GM18951 (cell line): ENCODE measurements around the gene SENP8.

Source experiments
- POLR2A ChIP-seq: IDR thresholded peaks from 4 replicates; pipeline ENCODE4 v1.6.1; 2011; ENCODE audit warnings: mild to moderate bottlenecking; ENCODE audit not compliant: insufficient read length, insufficient read depth; ENCODE audit errors: extremely low read depth
- in situ Hi-C: fragments of 300-500 bp; cut with MboI; formaldehyde crosslinking; loops from one replicate; pipeline ENCODE4 v1.12.0; 2022; ENCODE audit warnings: low sequenced_read_pairs, mixed read lengths, inconsistent platforms; ENCODE audit not compliant: unreplicated experiment

Gene SENP8

DNA sequence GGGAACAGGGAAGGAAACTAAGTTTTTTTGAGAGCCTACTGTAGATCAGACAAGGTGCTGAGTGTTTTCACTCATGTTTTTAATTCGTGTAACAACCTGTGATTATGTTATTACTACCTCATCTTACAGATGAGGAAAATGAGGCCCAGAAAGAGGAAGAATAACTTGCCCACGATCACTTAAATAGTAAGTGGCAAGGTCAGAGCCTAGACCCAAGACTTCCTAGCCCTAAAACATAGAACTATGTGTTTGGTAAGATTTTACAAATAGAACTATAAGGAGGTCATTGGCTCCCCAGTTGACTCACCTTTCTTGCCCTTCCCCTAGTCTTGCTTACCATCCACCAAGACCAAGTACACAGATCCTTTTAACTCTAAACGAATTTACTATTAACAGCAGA is 13.7 kb downstream of the SENP8 start:
- in situ Hi-C loops, result no loop called here
- TF ChIP-seq POLR2A, result no peak

DNA sequence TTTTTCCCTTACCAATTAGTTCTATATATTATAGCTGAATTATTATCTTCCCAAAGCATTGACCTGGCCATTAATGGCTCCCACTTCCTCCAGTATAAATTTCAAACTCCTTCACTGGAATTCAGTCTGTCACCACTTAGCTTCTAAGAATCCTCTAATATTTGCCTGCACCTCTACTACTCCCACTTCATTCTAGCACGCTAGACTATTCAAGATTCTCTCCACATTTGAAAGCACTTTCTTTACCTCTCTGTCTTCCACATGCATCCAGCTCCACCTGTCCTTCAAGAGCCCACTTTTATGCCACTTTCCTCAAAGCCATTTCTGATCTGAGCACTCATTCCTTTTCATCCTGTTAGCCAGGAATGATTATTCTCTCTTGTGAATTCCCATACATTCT is 15.0 kb downstream of the SENP8 start:
- in situ Hi-C loops, result no loop called here
- TF ChIP-seq POLR2A, result no peak

DNA sequence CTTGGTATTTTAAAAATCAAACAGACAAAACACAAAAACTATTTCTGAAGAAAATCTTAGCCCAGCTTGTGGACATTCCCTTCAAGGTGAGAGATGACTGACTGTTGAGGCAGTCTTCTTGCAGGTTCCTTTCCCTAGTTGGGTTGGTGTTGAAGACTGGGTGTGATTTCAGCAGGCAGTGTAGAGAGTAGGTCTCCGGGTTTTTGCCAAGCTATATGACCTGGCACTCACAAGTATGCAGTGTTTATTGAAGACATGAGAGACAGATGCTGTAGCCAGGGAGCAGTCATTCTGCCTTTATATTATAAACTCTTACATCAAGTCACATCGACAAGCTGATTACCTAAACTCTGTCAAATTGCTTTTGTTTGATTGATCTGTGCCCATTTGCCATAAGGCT is 17.5 kb downstream of the SENP8 start:
- in situ Hi-C loops, result no loop called here
- no peak for TF ChIP-seq POLR2A

DNA sequence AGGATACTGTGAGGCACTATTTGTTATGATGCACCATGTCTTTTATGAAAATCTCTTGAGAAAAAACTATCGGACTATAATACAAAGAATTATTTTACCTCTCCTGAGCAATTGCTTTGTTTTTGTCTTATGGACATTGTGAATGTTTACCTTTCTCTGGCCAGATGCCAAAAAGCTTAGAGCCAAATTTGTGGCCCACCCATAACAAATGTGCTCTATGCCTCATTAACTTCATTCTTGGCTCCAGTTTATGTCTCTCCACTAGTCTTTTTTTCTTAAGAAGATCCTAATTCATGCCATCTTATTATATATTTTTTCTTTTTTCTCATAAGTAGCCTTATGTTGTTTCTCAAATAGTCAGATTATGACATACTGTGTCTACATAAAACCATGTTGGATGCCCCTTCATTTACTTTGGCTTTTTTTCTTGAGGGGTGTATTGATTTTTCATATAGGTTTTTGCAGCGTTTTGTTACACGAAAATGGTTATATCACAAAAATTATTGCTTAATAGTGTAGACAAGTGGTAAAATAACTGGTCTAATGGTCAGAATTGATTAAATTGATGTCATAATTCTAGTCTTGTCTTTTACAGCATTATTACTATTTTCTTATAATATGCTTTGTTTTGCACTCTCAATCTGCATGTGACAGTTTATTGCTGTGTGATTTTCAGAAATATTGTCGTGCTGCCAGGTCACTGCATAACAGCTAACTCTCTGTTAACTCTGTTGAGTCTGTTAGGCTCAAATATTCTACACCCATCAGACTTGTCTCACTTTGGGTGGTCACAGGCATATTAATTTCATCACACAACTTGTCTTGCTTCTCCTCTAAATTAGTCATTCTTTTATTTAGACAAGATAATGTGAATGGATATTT is 18.2 kb downstream of the SENP8 start:
- in situ Hi-C loops, result no loop called here
- TF ChIP-seq POLR2A, result no peak

DNA sequence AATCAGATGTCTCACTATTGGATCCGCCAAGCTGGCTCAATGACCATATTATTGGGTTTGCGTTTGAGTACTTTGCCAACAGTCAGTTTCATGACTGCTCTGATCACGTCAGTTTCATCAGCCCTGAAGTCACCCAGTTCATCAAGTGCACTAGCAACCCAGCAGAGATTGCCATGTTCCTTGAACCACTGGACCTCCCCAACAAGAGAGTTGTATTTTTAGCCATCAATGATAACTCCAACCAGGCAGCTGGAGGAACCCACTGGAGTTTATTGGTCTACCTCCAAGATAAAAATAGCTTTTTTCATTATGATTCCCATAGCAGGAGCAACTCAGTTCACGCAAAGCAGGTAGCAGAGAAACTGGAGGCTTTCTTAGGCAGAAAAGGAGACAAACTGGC is 21.5 kb downstream of the SENP8 start:
- in situ Hi-C loops, result no loop called here
- no peak for TF ChIP-seq POLR2A

DNA sequence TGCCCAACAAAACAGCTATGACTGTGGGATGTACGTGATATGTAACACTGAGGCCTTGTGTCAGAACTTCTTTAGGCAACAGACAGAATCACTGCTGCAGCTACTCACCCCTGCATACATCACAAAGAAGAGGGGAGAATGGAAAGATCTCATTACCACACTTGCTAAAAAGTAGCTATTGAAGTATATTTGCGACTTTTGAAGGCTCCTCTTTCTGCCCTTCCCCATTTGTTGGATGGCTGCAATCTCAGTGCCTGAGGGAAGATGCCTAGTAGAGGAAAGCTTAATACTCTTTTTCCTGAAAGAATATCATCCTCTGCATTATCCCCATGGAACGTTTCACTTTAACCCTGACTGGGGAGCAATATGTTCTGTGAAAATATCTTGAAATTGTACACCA is 21.9 kb downstream of the SENP8 start:
- in situ Hi-C loops, result no loop called here
- no peak for TF ChIP-seq POLR2A

DNA sequence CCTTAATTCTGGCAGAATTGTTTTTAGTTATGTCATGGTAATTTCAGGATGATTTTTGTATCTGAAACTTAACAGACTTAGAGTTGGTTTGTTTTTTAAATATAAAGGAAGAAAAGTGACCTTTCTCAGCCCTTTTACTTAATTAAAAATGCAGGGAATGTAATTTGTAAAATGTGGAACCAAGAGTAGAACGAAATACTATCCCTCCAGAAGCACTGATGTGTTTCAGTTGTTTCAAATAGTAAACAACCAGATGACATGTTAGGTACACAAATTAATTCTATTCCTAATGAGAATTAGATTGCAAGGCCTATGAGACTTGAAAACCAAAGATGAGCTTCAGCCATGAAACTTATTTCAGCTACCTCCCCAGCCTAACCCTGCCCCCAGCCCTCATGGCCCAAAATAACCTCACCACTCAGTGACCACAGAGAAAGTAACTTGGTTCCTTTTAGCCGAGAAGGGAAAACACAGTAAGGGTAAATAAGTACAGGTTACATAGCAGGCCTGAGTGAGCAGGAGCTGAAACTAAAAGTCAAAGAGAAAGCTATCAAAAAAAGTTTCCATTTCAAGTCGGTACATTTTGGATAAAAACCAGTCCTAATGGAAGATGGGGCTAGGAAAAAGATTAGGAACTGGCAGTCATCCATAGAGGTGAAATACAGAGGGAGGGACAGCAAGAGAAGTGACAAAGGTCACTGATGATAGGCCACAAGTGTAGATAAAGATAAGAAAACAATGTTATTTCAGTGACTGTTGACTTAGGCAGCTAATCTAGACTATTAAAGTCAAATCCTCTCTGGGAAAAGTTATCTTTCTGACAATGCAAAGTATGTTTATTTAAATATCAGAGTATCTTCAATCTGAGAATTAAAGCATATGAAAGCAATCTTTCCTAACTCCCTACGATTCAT is 23.2 kb downstream of the SENP8 start:
- no peak for TF ChIP-seq POLR2A
- in situ Hi-C loops, result no loop called here

DNA sequence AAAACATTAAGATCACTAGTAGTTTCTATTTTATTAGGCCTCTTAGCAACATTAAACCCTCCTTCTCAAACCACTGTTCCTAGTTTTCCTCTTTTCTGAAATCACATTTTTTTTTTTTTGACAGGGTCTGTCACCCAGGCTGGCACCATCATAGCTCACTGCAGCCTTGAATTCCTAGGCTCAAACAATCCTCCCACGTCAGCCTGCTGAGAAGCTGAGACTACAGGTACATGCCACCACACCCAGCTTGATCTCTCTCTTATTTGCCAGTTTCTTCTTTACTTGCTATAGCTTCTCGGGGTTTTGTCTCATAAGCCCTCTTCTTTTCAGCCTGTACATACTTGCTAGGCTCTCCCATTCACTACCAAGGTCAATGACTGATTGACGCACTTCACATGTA is 28.0 kb downstream of the SENP8 start:
- in situ Hi-C loops, result no loop called here
- no peak for TF ChIP-seq POLR2A

DNA sequence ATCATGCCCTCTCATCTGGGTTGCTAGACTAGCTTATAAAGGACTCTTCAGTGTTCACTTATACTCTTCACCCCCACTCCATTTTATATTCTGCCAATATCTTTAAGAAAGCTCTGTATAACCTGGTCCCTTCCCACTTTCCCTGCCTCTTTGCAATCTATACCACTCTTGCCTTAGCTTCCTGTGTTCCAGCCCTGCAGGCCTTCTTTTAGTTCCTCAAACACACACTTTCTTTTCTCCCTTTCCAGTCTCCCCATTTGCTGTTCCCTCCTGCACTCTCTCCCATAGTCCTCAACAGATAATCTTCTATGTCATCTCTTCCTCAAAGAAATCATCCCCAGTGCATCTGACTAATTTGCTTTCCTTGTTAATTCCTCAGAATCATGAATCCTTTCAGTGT is 28.7 kb downstream of the SENP8 start:
- TF ChIP-seq POLR2A, result no peak
- in situ Hi-C loops, result no loop called here

DNA sequence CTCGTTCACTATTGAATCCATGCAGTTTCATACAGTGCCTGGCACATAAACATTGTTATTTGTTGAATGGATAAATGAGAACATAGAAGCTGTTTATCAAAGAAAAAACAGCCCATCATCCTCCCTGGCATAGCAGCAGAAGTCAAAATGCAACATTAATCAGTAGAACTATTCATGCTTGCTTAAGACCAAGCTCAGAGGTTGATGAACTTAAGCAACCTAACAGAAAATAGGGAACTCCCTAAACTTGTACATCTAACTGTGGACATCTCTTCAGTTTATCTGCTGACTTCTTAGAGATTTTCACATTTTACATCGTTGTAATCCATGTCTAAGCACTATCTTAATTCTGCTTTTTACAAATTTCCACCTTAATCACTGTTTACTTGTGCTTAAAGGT is 29.2 kb downstream of the SENP8 start:
- in situ Hi-C loops, result no loop called here
- TF ChIP-seq POLR2A, result no peak

DNA sequence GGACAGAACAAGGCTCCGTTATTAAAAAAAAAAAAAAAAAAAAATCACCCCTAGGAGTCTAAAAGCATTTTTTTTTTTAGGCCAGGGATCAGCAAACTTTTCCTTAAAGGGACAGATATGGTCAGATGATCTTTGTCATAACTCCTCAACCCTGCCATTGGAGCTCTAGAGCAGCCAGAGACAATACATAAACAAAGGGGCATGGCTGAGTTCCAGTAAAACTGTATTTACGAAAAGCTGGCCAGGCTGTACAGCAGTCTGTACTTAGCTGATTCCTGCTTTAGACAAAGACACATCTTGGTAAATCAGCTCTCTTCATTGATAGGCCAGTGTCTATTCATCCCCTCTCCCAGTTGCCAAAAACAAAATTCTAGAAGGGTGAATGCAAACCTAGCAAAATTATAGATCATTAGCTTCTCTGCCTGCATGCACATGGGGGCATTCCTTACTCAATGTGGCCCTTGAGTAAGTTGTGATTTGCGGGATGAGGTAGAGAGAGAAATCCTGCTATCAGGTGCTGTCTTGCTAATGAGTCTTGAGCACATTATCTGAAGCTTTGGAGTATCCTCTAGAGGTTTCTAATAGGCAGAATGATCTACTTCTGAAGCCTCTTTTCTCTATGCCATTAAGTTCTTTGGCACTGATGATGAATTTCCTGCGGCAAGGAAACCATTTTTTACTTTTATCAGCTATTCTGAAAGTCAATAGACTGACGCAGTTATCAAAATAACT is 35.2 kb downstream of the SENP8 start:
- in situ Hi-C loops, result loop anchor here (10.0 kb wide), 1 partner anchor 409 kb away; no protein-coding TSS in a partner anchor
- no peak for TF ChIP-seq POLR2A

DNA sequence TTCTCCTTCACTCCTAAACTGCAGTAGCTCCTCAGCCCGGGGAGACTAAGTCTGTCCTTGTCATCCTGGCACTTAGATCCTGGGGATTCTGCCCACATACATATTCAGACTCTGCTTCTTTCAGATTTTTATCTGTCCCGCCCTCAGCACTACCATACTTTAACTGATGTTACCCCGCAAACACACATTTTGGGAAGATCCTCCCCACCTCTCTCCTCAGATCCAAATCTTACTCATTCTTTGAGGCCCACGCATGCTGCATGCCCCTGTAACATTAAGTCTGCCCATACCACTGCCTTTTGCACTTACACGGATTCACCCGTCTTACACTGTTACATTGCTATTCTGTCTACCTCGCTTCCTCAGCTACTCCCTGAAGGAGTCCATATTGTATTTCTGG is 36.1 kb downstream of the SENP8 start:
- in situ Hi-C loops, result loop anchor here (10.0 kb wide), 1 partner anchor 410 kb away; no protein-coding TSS in a partner anchor
- TF ChIP-seq POLR2A, result no peak
